PFSK-1 (cell line): ENCODE data around the gene ANO10.

Experiments
- FOXP2 ChIP-seq: optimal IDR thresholded peaks from 2 replicates; pipeline ENCODE3; 2011; ENCODE audit warnings: borderline replicate concordance, control low read depth, inconsistent platforms; ENCODE audit not compliant: insufficient read depth; ENCODE audit errors: extremely low read length, extremely low read depth
- POLR2AphosphoS5 ChIP-seq: IDR thresholded peaks from 2 replicates; pipeline ENCODE4 v1.6.1; 2012; ENCODE audit warnings: low read depth, mild to moderate bottlenecking, control low read depth, low read length, moderate library complexity
- REST ChIP-seq, 2 experiments: IDR thresholded peaks; 2 replicates each; pipeline versions ENCODE4 v1.6.1 to v1.8.0; 2011 to 2012; ENCODE audit warnings: low read depth in 2 of 2, low read length in 2 of 2, control low read depth in 1 of 2, inconsistent platforms in 1 of 2, mild to moderate bottlenecking in 1 of 2, moderate library complexity in 1 of 2; ENCODE audit not compliant: insufficient read depth in 1 of 2
- SIN3A ChIP-seq: IDR thresholded peaks from 2 replicates; pipeline ENCODE4 v1.6.1; 2012; ENCODE audit warnings: mild to moderate bottlenecking, low read length, moderate library complexity, borderline replicate concordance; ENCODE audit not compliant: insufficient read depth
- TAF1 ChIP-seq: IDR thresholded peaks from 2 replicates; pipeline ENCODE4 v1.6.1; 2012; ENCODE audit warnings: low read length, control low read depth, borderline replicate concordance; ENCODE audit not compliant: insufficient read depth

ANO10 gene

GRCh38 chr3:43341788-43342187, 280.0 kb downstream of the ANO10 start:
- TF ChIP-seq SIN3A (no peak), POLR2AphosphoS5 (no peak), FOXP2 (no peak), REST (IDR thresholded peaks at IDR 0.05; ENCODE audit: insufficient read depth in 1 of 2, low read depth in 2 of 2, low read length in 2 of 2) (no peak), TAF1 (no peak)

GRCh38 chr3:43340403-43340802, 281.4 kb downstream of the ANO10 start:
- TF ChIP-seq FOXP2 (no peak), SIN3A (no peak), REST (IDR thresholded peaks at IDR 0.05; ENCODE audit: insufficient read depth in 1 of 2, low read depth in 2 of 2, low read length in 2 of 2) (no peak), POLR2AphosphoS5 (no peak), TAF1 (no peak)

DNA sequence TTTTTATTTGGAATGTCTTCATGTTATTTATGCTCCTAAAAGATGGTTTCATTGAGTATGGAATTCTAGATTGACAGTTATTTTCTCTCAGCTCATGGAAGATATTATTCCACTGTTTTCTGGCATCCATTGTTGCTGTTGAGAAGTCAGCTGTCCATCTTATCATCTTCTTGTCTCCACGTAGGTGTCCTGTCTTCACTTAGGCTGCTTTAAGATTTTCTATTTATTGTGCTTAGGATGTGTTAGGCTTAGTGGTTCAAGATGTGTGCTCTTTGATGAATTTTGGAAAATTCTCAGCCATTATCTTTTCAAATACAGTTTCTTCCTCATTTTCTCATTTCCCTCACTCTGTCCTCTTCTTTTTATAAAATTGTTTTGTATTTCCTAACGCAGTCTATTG, 283.5 kb downstream of the ANO10 start:
- TF ChIP-seq TAF1 (no peak), SIN3A (no peak), REST (IDR thresholded peaks at IDR 0.05; ENCODE audit: insufficient read depth in 1 of 2, low read depth in 2 of 2, low read length in 2 of 2) (no peak), FOXP2 (no peak)

DNA sequence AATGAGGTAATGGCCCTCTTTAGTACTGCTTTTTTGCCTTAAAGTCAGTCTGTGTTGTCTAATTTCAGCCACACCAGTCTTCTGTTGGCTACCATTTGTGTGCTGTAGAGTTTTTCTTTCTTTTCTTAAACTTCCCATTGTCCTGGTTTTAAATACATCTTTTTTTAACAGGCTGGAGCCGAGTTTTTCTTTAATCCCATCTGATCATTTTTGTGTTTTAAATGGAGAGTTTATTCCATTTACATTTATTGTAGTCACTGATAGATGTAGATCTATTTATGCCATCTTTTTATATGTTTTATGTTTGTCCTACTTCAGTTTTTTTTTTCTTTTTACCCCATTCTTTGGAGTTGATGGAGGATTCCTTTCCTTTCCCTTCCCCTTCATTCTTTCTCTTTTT, 286.0 kb downstream of the ANO10 start:
- TF ChIP-seq REST (IDR thresholded peaks at IDR 0.05; ENCODE audit: insufficient read depth in 1 of 2, low read depth in 2 of 2, low read length in 2 of 2) (no peak), POLR2AphosphoS5 (no peak), FOXP2 (no peak), TAF1 (no peak), SIN3A (no peak)

DNA sequence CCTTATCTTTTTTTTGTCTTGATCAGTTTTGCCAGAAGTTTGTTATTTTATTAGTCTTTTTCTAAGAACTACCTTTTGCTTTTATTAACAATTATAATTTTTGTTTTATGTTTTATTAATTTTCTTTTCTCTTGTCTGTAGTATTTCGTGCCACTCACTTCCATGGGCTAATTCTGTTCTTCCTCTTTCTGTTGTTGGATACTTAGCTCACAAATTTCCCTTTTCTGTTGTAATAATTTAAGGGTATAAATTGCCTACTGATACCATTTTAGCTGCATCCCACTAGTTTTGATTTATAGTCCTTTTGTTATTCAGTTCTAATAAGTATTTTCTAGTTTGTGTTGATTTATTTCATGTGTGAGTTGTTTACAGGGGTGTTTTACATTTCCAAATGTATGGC, 286.8 kb downstream of the ANO10 start:
- no peak for TF ChIP-seq SIN3A
- TF ChIP-seq POLR2AphosphoS5: no peak
- no peak for TF ChIP-seq FOXP2
- no peak for TF ChIP-seq REST (IDR thresholded peaks at IDR 0.05; ENCODE audit: insufficient read depth in 1 of 2, low read depth in 2 of 2, low read length in 2 of 2)
- TF ChIP-seq TAF1: no peak
